Heart right ventricle (tissue), 16 donors: ENCODE measurements around the gene TCF15. TPM values are rescaled to one million over a fixed set of nuclear protein-coding genes. Genes with fewer than 3 reads are reported as not detected.
A peak's percentile ranks its signal among the peaks of the same experiment; 100 is the strongest.

Experiments
- ATAC-seq, 8 donors: fragments of 200-7000 bp; cut with Tn5 transposase; one replicate each; pipeline ENCODE4 v1.9.1; 2020; ENCODE audit warnings: mild to moderate bottlenecking in 8 of 8, moderate library complexity in 8 of 8, moderate number of reproducible peaks in 1 of 8
- DNase-seq, 2 donors: peaks; one replicate each; pipeline ENCODE4 v3.0.0-alpha.2; 2020
- H3K27ac ChIP-seq, 10 donors: fragments of 200-600 bp; sonication (generic) in 2 of 10; one replicate each; pipeline versions ENCODE4 v1.5.0 to v1.8.0; 2020 to 2022; ENCODE audit warnings: mild to moderate bottlenecking in 3 of 10
- H3K27me3 ChIP-seq, 7 donors: fragments of 200-600 bp; one replicate each; pipeline ENCODE4 v1.8.0; 2021 to 2022; ENCODE audit warnings: mild to moderate bottlenecking in 2 of 7
- H3K36me3 ChIP-seq, 9 donors: fragments of 200-600 bp; sonication (generic) in 1 of 9; one replicate each; pipeline versions ENCODE4 v1.5.0 to v1.8.0; 2020 to 2022; ENCODE audit warnings: mild to moderate bottlenecking in 2 of 9
- H3K4me1 ChIP-seq, 9 donors: fragments of 200-600 bp; sonication (generic) in 1 of 9; one replicate each; pipeline versions ENCODE4 v1.5.0 to v1.8.0; 2020 to 2022; ENCODE audit warnings: mild to moderate bottlenecking in 4 of 9
- H3K4me3 ChIP-seq, 10 donors: fragments of 200-600 bp; sonication (generic) in 2 of 10; one replicate each; pipeline versions ENCODE4 v1.5.0 to v1.8.0; 2020 to 2022; ENCODE audit warnings: mild to moderate bottlenecking in 7 of 10, moderate library complexity in 2 of 10
- H3K9me3 ChIP-seq, 11 donors: fragments of 200-600 bp in 10 of 11; sonication (generic) in 2 of 11; one replicate each; pipeline versions ENCODE4 v1.5.0 to v1.8.0; 2013 to 2022; ENCODE audit warnings: mild to moderate bottlenecking in 2 of 11, control low read depth in 1 of 11, moderate library complexity in 1 of 11
- CTCF ChIP-seq, 9 donors: fragments of 200-600 bp; sonication (generic) in 2 of 9; IDR thresholded peaks; one replicate each; pipeline versions ENCODE4 v1.5.0 to v1.8.0; 2021 to 2022; ENCODE audit warnings: antibody characterized with exemption in 9 of 9, mild to moderate bottlenecking in 5 of 9, moderate library complexity in 1 of 9
- WGBS, 2 donors: extraction: QIAGEN DNeasy Blood & Tissue Kit; methylation state at CpG; one replicate each; pipeline ENCODE4 v1.1.7; 2013; ENCODE audit warnings: inconsistent platforms in 1 of 2; 5-methylcytosine and 5-hydroxymethylcytosine counted together
- intact Hi-C, 10 donors: fragments of 100-400 bp; cut with DNase I; formaldehyde crosslinking; loops; one replicate each; pipeline versions ENCODE4 v1.11.1 to v1.14.2; 2022
- polyA plus RNA-seq, 2 donors: library from polyadenylated mRNA; stranded (reverse); fragments of 200-250 nt; gene quantifications; one replicate each; pipeline ENCODE4 v1.2.3, GENCODE V29; 2013
- total RNA-seq, 10 donors: library from RNA; stranded (reverse); fragmentation: NEBNext Ultra II Directional in 3 of 10; extraction: Animal tissue kit (Norgen Biotek cat#: 25700) in 3 of 10; gene quantifications; one replicate each; pipeline versions ENCODE4 v1.2.1 to v1.2.4, GENCODE V29; 2021 to 2023
- donor health status: Arrhythmogenic right ventricular cardiomyopathy.
- donor health status: ischemic (EF 13 %, LVEDD 7.1; RV severe dilation, severe dysfunction).
- donor health status: healthy with polysubstance abuse.
- donor health status: DM: no; HTN: yes; CAD: no.
- donor health status: DM: no; HTN: no; CAD: no.
- donor health status: ischemic (EF 25% LVEDD 6.9; RV normal size, moderate dysfunction).
- donor health status: ischemic (EF 25% LVEDD 5.7; RV mildly dilated, moderate dysfunction).
- donor health status: healthy.
- donor health status: DM: yes; HTN: yes; CAD: no.
- donor health status: Ischemic cardiomyopathy.
- donor health status: ischemic (EF 35%, LVEDD 5.7; RV mildly dilated, moderate dysfunction).
- donor health status: nonischemic (EF 11% LVEDD 7.7; RV severe dilation, severe dysfunction).
- donor health status: DM: yes; HTN: yes; CAD: no.
- donor health status: PGD.
- donor health status: ischemic (EF 29% LVEDD 5.4; RV normal size, mild dysfunction).
- donor health status: nonischemic (EF 23%, LVEDD 6.1; RV moderate dilation, normal function).

TCF15 gene
- total and polyA plus RNA-seq, 12 donors, result 4.6 to 41.0 (median 8.4) TPM

GRCh38 chr20:595330-596308 lies 14.5 kb downstream of the TCF15 start:
- Histone ChIP-seq H3K4me1 (peaks cover 0 to 53% (median 25%) of the 10 kb centered on the region in 9 donors), H3K27me3 (no peaks in the 10 kb centered on the region), H3K4me3 (peak overlapping the region in 2 of 10 donors; percentile 24 to 26), H3K27ac (peak overlapping the region; percentile 62 to 88 (median 84)), H3K9me3 (no peaks in the 10 kb centered on the region), H3K36me3 (no peaks in the 10 kb centered on the region)
- DNase-seq (peak; percentile 86 to 91), ATAC-seq (peak; percentile 61 to 94 (median 89))
- intact Hi-C loops, result no loop called here
- 40 to 44% methylated on average over 24 of the region's 24 CpGs for WGBS, 2 donors
- TF ChIP-seq CTCF (IDR thresholded peaks at IDR 0.05), result peak in 5 of 9 donors; percentile 8 to 63 (median 31)

GRCh38 chr20:592506-592905 lies 17.6 kb downstream of the TCF15 start:
- H3K27me3 ChIP-seq, result no peaks in the 10 kb centered on the region
- H3K36me3 ChIP-seq, result no peaks in the 10 kb centered on the region
- no peak for TF ChIP-seq CTCF (IDR thresholded peaks at IDR 0.05)
- no peak overlapping the region for H3K4me3 ChIP-seq
- intact Hi-C loops, result no loop called here
- ATAC-seq, result no peak
- no peak for DNase-seq
- 92 to 94% methylated on average over 7 of the region's 7 CpGs for WGBS, 2 donors
- H3K9me3 ChIP-seq, result no peaks in the 10 kb centered on the region
- peaks cover 7 to 57% (median 34%) of the 10 kb centered on the region in 9 donors for H3K4me1 ChIP-seq
- no peak overlapping the region for H3K27ac ChIP-seq

- DNase-seq (no peak), ATAC-seq (no peak)
- Histone ChIP-seq H3K36me3 (no peaks in the 10 kb centered on the region), H3K27ac (no peak overlapping the region), H3K9me3 (no peaks in the 10 kb centered on the region), H3K4me1 (peaks cover 7 to 52% (median 31%) of the 10 kb centered on the region in 9 donors), H3K4me3 (no peak overlapping the region), H3K27me3 (no peaks in the 10 kb centered on the region)
- TF ChIP-seq CTCF (IDR thresholded peaks at IDR 0.05), result no peak
- intact Hi-C loops, result no loop called here
- 85% methylated on average over 5 of the region's 5 CpGs for WGBS, 2 donors
Observed at GRCh38 chr20:591941-592340, 18.2 kb downstream of the TCF15 start.

GRCh38 chr20:588932-589672 lies 21.0 kb downstream of the TCF15 start:
- Histone ChIP-seq H3K27me3 (no peaks in the 10 kb centered on the region), H3K27ac (peak overlapping the region in 9 of 10 donors; percentile 8 to 88 (median 73)), H3K9me3 (no peaks in the 10 kb centered on the region), H3K4me1 (peaks cover 7 to 38% (median 28%) of the 10 kb centered on the region in 9 donors), H3K4me3 (no peak overlapping the region), H3K36me3 (no peaks in the 10 kb centered on the region)
- peak in 1 of 9 donors; percentile 20 for TF ChIP-seq CTCF (IDR thresholded peaks at IDR 0.05)
- intact Hi-C loops, result loop anchor here in 1 of 10 donors (2.0 kb wide), 1 partner anchor 14 kb away; no protein-coding TSS in a partner anchor
- DNase-seq (no peak), ATAC-seq (peak in 7 of 8 donors; percentile 25 to 57 (median 30))
- WGBS, 2 donors, result 67 to 74% methylated on average over 10 of the region's 10 CpGs
